AG04449 (cell line): ENCODE results near the gene SYK.
"Not testable (repeated sequence)": the region's sequence is repeated elsewhere in the genome, so short reads cannot be mapped to it uniquely, and the experiment has no call there.

Experiments used
- CTCF ChIA-PET: fragments of 350-600 bp; formaldehyde crosslinking; extraction: SDS; loops from one replicate; lab custom pipeline; 2021; ENCODE audit warnings: antibody characterized with exemption; lab: Yijun Ruan, JAX
- POLR2A ChIA-PET: fragments of 400-600, 350-600 bp; formaldehyde crosslinking; extraction: SDS; loops from one replicate; lab custom pipeline; 2020; ENCODE audit warnings: antibody characterized with exemption, inconsistent platforms; lab: Yijun Ruan, JAX
- DNase-seq: peaks from one replicate; pipeline ENCODE4 v3.0.0-alpha.2; 2010; ENCODE audit warnings: low read depth, low spot score
- H3K4me3 ChIP-seq: 2 replicates; pipeline ENCODE4 v1.5.1; 2011; ENCODE audit warnings: low read depth, mild to moderate bottlenecking, control low read depth, low read length
- TF ChIP-seq, protein P1 (sequence below): IDR thresholded peaks from one replicate; pipeline ENCODE4 v1.5.1; 2011; ENCODE audit warnings: mild to moderate bottlenecking, moderate library complexity, low read length, control low read depth, inconsistent platforms; ENCODE audit not compliant: insufficient read depth; ENCODE audit errors: missing control alignments

The SYK gene

DNA sequence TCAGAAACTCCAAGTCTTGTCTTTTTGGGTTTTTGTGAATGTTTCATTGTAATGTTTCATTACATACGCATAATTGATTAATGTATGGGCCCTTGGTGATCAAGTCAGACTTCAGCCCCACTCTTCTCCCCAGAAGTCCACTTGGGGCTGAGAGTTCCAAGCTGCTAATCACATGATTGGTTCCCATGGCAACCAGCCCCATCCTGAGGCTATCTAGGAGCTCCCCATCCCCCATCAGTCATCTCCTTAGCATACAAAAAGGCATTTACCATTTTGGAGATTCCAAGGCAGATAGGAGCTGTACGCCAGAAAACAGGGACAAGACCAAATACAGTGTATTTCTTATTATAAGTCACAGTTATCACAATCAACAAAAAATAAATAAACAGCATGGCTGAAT lies 22.9 kb upstream of the SYK start:
- ChIA-PET POLR2A (no interaction called here), CTCF (no interaction called here)
- no peak overlapping the region for H3K4me3 ChIP-seq
- DNase-seq: no peak
- TF ChIP-seq, protein P1, sequence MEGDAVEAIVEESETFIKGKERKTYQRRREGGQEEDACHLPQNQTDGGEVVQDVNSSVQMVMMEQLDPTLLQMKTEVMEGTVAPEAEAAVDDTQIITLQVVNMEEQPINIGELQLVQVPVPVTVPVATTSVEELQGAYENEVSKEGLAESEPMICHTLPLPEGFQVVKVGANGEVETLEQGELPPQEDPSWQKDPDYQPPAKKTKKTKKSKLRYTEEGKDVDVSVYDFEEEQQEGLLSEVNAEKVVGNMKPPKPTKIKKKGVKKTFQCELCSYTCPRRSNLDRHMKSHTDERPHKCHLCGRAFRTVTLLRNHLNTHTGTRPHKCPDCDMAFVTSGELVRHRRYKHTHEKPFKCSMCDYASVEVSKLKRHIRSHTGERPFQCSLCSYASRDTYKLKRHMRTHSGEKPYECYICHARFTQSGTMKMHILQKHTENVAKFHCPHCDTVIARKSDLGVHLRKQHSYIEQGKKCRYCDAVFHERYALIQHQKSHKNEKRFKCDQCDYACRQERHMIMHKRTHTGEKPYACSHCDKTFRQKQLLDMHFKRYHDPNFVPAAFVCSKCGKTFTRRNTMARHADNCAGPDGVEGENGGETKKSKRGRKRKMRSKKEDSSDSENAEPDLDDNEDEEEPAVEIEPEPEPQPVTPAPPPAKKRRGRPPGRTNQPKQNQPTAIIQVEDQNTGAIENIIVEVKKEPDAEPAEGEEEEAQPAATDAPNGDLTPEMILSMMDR: no peak

DNA sequence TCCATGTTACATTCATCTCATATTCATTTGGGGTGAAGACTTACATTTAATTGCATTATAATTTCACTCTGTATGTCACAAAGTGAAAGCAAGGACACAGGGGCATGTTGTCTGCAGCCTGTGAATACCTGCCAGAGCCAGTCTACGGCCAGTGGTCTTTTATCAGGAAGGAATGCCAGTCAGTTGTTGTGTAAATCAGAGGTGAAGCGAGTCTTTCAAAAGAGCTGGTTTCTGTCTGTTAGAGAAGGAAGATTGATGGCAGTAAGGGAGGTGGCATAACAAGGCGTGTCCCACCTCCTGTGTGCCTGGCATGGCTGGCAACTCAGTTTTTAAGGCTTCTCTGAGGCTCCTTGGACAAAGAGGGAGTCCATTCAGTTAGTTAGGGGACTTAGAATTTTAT lies 18.1 kb upstream of the SYK start:
- no peak overlapping the region for H3K4me3 ChIP-seq
- CTCF ChIA-PET: no interaction called here
- no peak for DNase-seq
- TF ChIP-seq, protein P1: no peak
- POLR2A ChIA-PET: no interaction called here

DNA sequence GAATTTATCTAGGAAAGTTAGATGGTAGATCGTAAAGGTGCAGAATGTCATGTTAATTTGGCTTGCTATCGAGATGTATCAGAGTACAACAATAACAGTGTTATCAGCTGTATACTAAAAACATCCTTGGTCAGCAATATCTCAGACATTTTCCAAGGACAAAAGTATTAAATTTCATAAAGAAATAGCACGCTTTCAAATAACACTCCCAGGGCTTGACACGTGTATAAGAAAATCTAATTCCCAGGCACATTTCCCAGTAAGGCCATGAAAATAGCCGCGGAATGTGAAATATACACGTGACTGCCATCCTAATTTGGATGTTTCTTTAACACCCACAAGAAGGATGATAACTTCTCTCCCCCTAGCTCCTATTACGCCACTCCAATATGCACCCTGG lies 17.7 kb upstream of the SYK start:
- no peak for DNase-seq
- TF ChIP-seq, protein P1: no peak
- ChIA-PET POLR2A (no interaction called here), CTCF (no interaction called here)
- no peak overlapping the region for H3K4me3 ChIP-seq

DNA sequence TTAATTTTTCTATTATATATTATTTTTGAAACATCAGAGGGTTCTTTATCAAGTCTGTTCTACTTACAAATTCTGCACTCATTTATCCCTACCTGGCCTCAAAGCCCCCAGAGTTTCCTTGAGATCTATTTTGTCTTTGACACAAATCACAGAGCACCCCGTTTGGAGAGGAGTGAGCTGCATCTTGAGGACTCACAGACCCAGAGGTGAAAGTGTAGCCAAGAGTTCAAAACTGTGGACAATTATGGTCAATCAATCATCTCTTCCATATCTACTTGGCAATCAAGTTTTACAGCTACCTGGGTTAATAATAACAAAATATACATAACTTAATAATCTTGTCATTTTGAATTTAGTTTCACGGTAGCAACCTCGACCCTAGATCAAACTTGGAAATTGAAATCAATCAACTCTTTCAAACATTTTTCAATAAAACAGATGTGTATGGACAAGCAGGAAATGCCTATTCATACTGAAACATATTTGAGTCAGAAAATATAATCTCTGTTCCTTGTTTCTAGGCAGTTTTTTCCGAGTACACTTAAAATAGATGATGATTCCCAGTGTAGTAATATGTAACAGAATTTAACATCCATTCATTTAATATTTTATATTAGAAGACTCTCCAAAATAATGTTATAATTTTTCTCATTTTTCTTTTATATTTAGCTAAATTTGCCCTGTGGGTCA lies 13.7 kb upstream of the SYK start:
- H3K4me3 ChIP-seq: no peak overlapping the region
- no peak for DNase-seq
- TF ChIP-seq, protein P1: no peak
- ChIA-PET CTCF (no interaction called here), POLR2A (no interaction called here)

DNA sequence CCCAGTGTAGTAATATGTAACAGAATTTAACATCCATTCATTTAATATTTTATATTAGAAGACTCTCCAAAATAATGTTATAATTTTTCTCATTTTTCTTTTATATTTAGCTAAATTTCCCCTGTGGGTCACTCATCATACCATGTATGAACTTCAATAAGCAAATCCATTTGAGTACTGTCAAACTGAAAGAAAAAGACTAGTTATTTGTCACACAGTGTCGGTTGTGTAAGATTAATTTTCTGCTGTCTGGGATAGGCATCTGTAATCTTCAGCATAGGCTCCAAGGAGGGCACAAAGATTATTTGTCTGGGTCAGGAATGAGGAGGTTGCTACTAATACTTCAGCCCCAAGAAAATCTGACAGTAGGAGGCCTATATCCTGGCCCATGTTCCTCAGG lies 13.1 kb upstream of the SYK start:
- DNase-seq, H3K4me3 ChIP-seq, CTCF ChIA-PET, POLR2A ChIA-PET: not testable (repeated sequence)

DNA sequence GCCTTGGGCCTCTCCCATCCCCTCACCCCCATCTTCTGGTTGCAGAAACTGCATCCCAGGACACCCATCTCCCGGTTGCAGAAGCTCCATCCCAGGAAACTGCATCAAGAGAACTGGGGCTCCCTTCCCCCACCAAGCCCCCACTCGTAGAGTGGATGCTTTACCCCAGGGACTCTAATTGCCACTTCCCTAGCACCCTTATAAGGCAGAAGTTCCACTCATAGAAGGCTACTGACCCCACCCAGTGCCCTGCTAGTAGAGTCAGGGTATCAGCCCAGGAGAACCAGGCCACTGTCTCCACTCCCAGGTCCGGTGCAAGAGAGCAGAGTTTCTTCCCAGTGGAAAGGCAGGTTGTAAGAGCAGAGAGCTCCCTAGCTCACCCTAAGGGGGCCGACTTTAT lies 12.2 kb upstream of the SYK start:
- ChIA-PET CTCF (no interaction called here), POLR2A (no interaction called here)
- DNase-seq: no peak
- TF ChIP-seq, protein P1: no peak
- H3K4me3 ChIP-seq: no peak overlapping the region

DNA sequence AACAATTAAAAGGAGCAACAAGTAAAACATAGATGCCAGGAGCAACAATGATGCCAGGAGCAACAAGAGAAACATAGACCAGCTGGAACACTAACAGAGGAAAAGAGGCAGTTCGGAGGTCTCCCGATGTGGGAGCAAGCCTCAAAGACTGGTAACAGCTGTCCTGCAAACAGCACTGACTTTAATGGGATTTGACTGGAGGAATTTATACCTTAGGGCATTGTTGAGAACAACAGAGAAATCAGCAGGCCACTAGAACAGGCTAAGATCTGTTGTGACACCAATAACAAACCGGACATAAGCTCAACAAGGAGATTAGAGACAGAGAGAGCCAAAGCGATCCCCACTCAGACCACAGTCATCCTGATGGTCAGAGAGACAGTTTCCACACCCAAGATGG lies 11.8 kb upstream of the SYK start:
- TF ChIP-seq, protein P1: no peak
- DNase-seq: no peak
- ChIA-PET POLR2A (no interaction called here), CTCF (no interaction called here)
- H3K4me3 ChIP-seq: no peak overlapping the region

DNA sequence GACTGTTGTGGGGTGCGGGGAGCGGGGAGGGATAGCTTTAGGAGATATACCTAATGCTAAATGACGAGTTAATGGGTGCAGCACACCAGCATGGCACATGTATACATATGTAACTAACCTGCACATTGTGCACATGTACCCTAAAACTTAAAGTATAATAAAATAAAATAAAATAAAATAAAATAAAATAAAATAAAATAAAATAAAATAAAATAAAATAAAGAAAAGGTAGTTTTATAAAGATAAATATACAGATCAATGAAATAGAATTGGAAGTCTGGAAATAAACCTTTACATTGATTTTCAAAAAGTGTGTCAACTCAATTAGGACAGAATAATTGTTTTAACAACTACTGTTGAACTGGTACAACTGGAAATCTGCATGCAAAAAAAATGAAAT lies 8.6 kb upstream of the SYK start:
- DNase-seq, H3K4me3 ChIP-seq, POLR2A ChIA-PET, CTCF ChIA-PET: not testable (repeated sequence)
